NCI-H2227 treated with DMSO at 0.1 percent for 48 hours (cell line): ENCODE measurements around the gene HLCS.
"Not testable (repeated sequence)": the region's sequence is repeated elsewhere in the genome, so short reads cannot be mapped to it uniquely, and the experiment has no call there.

ENCODE experiments used
- DNase-seq: peaks from one replicate; lab custom pipeline; 2025; lab: John Stamatoyannopoulos, UW

The HLCS gene

DNA sequence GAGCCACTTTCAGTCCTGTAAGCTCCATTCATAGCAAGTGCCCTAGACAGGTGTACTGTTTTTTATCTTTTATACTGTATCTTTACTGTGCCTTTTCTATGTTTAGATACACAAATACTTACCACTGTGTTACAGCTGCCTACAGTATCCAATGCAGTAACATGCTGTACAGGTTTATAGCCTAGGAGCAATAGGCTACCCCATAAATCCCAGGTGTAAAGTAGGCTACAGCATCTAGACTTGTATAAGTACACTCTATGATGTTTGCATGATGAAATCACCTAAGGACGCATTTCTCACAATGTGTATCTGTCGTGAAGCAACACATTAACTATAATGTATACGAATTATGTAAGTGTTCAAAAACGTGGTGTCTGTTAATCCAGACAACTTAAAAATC, 10.7 kb downstream of the HLCS start:
- DNase-seq, result no peak

DNA sequence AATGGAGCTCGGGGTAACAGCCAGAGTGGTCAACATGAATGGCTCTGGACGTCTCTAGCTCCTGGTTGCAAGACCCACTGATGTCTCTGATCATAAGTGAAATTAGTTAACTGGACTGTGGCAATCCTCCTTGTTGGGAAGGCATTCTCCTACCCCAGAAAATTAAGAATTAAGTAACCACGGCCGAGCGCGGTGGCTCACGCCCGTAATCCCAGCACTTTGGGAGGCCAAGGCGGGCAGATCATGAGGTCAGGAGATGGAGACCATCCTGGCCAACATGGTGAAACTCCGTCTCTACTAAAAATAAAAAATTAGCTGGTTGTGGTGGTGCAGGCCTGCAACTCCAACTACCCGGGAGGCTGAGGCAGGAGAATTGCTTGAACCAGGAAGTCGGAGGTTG, 14.1 kb downstream of the HLCS start:
- not testable (repeated sequence) for DNase-seq

DNA sequence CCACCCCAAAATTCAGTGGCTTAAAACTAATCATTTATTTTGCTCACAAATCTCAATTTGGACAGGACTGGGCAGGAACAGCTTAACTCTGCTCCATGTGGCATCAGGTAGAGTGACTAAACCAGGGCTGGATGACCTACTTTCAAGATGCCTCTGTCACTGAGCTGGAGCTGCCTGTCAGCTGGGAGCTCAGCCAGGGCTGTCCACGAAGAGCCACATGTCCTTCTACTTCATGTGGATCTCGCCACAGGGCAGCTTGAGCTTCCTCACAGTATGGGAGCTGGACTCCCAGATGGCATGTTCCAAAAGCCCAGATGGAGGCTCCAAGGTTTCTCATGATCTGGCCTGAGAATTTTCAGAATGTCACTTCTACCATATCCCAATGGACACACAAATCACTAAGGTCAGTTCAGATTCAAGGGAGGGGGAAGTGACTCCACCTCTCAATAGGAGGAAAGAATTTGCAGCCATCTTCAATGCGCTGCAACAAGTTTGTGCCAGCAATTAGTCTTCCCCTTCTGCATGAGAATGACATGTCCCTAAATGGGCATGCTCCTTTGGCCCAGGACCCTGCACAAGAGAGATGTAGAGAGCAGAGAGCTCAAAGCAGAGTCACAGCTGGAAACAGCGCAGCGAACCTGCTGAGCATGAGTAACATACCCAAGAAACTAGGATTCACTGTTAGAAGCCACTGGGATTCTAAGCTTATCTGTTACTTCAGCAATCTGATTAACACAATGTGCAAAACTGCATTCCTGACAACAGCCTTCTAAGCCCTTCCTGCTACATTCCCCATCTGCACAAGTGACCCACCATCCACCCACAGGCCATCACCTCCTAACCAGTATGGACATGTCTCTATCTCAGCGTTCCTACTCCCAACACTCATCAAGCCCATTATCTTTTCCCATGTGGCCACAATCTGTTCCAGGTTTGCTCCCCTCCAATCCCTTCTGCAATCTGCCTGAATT, 17.0 kb downstream of the HLCS start:
- DNase-seq, result no peak

DNA sequence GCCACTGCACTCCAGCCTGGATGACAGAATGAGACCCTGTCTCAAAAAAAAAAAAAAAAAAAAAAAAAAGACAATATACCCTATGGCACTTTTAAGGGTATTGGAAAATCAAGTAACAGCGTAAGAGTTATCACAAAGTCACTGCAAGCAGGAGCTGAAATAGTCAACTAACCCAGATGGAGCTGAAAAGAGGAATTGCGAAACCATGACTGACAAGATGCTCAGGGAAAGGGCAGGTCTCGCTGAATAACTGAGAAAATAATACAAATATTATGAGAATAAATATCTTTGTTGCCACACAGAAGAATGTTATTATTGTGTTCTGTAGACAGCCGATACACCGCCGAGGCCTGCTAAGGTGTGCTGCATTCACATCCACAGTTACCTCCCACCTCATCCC, 17.8 kb downstream of the HLCS start:
- no peak for DNase-seq

DNA sequence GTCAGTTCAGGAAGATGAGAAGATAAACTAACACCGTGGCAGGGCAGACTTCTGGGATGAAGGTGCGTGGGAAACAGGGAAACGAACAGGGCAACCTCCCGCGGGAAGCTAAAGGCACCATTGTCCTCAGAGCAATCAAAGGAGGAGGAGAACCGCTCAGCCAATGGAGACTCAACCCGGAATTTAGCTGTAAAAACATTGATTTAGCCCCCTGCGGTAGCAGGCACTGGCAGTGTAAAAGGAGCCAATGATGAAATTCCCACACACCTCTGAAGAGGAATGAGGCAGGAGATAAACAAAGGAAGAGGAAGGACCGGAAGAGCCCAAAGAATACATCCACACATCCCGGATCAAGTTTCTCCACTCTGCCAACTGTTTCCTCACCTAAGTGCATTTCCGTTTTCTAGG, 19.5 kb downstream of the HLCS start:
- no peak for DNase-seq

DNA sequence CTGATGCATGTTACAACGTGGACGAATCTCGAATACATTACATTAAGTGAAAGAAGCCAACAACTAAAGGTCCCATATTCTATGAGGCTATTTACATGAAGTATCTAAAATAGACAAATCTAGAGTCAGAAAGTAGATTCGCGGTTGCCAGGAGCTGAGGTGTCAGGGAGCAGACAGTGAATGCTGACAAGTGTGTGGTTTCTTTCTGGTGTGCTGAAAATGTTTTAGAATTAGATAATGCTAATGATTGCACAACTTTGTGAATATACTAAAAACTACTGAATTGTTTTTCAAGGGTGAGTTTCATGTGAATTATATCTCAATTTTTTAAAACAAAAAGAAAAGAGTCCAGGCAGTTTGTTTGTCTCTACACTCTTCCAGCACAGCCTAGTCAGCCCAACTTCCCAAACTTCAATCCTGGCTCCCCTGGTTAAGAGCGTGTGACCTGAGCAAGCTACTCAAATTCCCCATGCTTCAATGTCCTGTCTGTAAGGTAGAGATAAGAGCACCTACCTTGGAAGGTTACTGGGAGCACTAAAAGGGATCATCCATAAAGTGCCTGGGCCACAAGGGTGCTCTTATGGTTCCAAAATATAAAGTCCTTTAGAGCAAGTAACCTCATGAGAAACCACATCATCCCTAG, 20.9 kb downstream of the HLCS start:
- no peak for DNase-seq

DNA sequence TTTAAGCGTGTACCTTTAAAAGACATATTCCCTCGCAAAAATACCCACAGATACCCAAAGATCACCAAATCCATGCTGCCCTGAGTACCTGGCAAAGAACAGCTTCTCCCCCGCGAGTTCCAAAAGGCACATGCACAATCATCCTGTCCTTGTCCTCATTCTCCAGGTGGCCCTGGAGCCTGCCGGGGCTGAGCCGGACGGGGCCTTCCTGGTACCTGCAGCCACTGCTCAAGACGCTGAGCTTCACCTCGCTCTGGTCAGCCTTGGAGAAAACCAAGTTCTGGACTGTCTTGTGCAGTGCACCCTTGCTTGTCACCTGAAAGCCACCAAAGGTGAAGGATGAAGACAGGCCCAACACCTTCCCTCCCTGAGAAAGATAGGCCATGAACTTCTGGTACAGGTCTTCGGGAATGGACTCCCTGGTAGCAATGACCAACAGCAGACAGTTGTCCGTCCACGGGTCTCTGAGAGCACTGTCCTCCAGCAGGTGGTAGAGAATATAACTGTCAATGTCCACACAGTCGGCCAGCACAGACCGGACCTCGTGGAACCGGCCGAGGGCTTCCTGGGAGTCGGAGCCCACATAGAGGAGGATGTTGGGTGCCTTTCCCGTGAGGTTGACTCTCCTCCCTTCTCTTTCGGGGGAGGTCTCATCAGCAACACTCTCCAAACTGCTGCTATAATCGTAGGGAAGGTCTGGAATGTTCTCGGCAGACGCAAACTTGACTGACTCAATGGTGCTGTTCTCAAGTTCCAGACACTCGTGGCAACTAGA, 29.9 kb downstream of the HLCS start:
- no peak for DNase-seq

DNA sequence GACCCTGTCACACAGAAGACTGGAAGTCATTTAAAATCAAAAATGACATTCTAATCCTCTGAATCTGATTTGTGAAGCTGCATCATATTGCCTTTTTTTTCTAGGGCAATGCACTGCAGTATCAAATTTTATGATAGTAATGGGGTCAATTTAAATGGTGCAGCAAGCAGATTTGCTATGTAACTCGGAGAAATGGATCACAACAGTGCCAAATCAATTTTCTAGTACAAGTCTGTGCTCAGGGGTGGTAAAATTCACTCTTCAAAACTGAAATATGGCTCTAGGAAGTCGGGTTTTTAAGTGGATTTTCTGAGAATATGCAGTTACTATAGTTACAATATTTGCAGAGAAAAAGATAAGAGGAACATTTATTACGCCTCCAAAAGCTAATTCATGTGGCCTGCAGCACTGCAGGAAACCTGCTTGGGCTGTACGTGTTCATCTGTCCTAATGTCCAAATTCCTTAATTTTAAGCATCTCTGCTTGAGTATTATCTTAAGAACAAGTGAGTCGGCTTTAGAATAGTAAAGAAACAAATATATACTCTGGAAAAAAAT, 31.5 kb downstream of the HLCS start:
- DNase-seq, result no peak

DNA sequence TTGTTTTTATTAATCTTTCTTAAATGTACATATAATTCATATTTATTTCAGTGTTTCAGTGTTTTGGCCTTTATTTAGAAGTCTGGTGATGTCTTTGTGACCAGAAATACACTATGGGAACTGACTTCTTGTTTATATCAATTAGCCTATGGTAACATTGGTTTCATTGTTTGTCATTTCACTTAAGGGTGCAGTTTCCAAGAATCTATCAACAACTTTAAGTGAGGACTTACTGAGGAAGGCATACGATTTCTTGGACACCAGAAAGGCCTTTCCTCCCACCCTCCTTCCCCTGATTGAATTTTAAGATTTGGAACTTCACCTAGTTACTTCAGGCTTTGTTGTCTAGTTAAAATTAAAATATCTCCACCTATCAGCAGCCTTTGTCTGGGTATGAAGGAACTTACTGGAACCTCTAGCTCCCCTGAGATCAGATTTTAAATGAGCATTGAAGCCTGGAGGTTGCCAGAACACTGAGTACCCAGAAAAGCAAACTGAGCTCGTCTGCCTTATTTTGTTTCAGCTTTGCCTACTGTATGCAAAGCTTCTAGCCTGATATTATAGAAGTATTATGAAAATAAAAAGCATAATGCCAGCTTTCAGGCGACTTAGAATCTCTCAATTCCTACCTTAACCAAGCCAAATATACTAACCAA, 34.2 kb downstream of the HLCS start:
- DNase-seq, result no peak

DNA sequence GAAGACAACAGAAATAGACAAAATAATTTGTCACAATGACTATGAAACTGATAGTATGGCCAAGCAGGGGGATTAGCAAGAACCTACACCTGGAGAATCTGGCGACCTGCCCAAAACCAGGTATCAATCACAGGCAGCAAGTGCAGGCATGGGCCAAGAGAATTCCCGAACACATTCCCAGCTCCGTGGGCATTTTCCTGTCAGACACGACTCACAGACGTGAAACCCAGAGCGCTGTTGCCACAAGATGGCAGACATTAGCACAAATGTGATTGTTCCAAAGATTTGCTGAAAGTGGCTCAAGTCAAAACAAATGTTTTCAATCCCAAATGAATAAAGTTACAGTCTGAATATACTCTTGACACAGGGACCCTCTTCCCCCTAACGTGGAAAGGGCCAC, 36.8 kb downstream of the HLCS start:
- no peak for DNase-seq

DNA sequence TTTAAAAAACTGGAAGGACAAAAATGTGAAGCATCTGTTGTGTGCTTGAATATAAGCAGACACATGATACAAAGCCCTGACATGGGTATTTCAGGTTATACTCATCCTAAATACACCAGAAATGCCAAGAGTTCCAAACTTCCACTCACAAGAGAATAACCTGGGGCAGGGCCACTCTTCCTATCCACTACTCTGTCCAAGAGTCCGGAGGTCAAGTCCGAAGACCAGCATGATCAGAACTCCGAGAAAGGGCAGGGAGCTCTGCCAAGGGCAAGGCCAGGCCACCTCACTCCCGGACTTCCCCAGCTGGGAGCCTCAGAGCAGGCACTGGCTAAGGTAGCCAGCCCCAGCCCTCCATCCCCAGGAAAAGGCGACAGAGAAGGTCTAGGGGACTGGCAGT, 37.5 kb downstream of the HLCS start:
- DNase-seq, result no peak

DNA sequence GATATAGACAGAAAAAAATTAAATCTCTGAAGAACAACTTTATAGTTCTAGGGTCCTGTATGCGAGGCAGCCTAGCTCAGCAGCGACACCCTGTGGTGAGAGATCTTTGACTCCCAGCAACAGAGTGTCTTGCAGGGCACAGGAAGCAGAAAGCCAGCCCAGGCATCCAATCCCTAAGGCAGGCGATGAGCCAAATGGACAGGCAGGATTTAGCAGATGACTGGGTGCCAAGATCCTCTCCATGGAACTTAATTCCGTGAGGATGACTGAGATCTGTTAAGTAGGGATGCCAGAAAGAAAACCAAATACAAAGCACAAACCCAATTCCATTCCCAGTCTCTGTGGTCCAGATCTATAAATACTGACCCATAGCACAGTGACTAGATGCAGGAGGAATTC, 38.8 kb downstream of the HLCS start:
- peak; percentile 76 for DNase-seq

DNA sequence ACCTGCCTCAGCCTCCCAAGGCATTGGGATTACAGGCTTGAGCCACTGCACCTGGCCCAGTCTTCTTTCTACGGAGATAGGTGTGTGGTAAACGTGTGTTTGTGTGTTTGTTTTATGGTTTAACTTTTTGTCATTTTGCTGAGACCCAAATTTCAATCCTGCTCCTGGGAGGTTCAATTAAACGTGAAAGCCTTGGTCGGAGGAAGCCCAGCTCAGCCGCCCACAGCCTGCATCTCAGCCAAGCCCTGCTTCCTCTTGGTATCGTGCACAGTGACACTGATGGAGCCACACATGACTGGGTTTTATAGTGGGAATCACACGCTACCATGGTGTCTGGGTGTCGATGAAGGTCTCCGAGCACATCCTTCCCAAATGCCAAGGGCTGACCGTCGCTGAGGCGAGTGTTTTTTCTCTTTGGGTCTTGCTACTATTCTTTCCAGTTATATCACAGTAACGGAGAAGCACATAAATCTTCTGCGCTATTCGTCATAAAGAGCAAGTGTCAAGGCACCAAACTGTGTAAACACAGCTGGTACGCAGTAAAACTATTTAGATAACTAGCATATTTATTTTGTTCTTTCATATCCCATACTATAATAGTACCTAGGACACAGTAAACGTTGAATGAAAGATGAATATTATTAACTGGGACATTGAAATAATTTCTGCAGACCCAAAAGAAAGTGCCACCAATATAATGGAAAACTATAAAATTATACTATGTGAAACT, 39.3 kb downstream of the HLCS start:
- no peak for DNase-seq

DNA sequence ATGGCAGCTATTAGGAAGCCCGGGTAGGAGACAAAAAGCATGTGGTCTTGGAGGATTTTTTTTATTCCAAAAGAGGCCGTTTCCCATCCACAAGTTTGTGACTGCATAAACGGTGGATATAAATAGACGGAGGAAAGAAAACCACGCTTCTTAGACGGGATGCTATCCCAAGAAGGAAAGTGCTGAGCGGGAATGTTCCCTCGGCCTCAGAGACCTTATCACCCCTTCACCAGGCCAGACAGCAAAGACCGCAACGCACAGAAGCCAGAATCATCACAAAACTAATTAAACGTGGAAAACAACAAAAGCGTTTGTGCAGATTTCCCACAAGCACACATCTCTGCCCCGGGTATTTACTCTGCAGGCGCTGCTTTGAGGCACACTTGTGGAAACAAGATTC, 43.2 kb downstream of the HLCS start:
- DNase-seq, result no peak

DNA sequence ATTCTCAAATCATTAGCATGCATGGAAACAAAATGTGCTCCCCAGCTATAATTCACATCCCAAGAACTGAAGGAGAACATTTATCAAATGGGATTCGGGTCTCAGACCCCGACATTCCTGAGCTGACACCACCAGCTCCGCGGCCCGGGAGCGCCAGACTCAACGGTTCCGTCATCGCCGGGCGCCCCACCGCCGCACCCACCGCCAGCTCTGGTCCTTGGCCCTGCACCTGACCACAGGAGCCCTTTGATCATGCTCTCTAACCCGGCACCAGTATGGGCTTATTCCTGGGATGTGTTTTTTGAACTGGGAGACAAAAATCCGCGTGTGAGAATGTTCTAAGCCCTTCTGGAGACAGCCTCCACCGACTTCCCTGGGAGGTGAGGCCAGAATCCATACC, 43.6 kb downstream of the HLCS start:
- DNase-seq, result no peak

DNA sequence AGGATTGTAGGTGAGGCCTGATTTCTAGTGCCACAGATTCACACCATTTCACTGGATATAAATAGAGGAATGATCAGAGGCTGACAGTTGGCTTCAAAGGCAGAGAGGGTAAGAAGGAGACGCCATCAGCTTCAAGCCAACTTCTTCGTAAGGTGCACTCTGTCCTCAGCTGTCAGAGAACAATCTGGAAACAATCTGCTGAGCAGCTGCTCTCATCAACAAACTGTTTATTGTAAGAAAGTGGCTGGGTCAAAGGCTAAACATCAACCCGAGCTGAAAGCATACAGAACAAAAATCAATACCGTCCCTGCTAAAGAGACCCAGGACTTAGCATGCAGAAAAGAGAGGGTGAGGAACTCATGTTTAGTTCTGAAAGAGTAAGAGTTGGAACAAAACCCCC, 48.2 kb downstream of the HLCS start:
- DNase-seq, result peak; percentile 15

DNA sequence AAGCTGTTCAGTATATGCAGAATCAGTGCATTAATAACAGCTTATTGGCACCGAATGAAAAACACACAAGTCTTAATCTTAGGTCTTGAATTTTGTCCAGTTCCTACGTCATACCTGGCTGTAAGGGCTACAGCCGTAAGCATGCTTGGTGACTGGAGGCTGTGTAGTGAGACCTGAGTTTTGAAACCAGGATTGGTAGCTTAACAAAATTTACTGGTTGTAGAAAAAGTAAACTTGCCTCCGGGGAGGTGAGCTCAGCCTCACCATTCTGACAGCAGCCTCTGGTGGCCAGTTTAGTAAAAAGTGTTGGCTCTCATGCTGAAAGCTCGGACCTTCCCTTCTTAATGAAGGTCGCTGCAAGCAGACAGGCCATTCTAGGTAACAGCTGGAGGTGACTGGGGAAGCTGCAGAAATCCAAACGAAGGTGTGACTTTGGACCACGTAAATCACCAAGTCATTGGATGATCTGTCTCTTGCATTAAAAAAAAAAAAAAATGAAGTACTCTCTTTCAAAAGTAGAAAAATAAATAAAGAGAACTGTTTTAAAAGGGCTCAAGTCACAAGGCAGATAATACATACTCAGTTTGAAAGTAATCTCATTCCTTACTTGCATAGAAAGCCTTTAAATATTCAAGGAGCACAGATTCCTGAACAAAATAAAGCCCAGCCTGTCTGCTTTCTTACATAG, 48.9 kb downstream of the HLCS start:
- DNase-seq, result no peak

DNA sequence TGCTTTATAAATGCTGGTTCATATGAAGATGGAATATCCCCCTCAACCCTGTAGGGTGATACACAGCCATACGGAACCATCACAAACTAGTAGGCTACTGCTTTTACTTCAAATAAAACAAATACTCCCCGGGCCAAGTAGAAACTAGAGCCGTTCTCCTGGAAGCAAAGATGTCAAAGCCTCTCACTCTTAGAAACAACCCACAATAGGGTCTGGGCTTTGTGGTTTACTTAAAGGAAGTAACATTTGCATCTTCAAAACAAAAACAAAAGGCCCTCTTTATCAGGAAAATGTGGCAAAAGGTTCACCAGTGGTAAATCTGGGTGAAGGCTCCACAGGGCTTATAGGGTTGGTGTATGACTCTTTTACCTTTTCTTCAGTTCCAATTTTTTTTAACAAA, 49.8 kb downstream of the HLCS start:
- DNase-seq, result no peak

DNA sequence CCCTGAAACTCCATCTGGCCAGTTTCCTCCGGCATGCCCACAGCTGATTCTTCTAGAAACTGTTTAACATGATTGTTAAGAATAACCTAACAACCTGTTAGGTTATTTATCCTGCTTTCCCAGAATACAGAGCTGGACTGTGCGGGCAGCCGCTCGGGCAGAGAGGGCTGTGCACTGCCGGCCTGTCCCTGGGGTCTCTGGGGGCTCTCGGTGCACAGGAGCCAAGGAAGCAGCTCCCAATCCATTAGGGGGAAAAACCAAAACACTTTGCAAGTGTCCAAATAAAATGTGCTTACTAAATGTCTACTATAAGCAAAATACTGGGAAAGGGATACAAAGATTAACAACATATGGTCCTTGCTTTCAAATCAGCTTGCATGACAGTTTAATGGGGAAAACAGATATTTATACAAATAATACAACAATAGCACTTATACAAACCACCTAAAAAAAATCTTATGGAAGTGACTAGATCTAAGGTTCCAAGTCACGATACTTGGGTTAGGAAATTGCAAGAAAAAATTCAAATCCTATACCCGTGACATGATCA, 50.7 kb downstream of the HLCS start:
- no peak for DNase-seq

DNA sequence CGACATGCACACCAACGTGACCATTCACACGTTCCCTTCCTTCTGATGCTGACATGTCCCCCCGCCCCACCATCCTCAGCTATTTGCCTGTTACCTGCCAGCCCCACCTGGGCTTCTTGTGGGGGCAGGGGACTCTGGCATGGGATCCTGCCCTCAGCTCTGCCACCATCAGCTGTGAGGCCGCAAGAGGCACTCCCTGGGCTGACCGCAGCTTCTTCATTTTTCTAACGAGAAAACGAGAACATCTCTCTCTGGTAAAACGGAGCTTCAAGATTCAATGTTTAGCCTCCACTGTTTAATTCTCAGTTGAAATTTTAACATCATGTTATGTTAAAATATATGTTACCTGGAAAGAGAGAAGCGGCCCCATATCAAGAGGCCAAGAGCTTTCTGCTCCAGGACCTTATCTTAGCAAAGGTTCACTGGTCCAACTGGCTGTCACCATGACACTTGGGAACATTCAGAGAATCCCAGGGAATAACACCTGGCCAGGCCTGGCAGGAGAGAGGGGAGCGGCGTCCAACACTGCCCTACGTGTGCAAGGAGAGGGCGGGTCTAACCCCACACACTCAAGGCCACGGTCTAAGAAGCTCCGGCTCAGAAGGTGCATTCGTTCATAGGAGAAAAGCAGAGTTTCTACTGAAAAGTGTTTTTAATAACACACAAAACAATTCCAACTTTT, 51.3 kb downstream of the HLCS start:
- no peak for DNase-seq
